GM21786 (cell line): ENCODE data around the gene CLEC2B.

Experiments used
- ATAC-seq: cut with Tn5 transposase; IDR thresholded peaks from one replicate; pipeline ENCODE4 v1.9.1; 2021; ENCODE audit not compliant: unreplicated experiment

CLEC2B gene

DNA sequence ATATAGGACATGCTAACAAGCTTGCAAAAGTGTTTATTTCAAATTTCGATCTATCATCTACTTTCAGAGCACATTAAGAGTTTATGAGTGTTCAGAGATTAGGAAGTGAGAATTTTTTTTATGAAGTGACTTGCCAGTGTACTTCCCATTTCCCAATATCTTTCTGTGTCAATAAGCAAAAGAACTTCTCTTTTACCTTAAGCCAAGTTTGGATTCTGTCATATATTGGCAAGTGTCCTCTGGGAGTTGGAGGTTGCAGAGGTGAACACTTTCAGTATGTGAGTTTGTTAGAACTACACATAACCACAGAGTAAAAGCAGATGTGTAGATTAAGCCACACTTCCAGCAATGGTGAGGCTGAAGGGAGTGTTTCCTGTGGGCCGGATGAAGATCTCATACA, 58.5 kb downstream of the CLEC2B start:
- ATAC-seq = no peak

DNA sequence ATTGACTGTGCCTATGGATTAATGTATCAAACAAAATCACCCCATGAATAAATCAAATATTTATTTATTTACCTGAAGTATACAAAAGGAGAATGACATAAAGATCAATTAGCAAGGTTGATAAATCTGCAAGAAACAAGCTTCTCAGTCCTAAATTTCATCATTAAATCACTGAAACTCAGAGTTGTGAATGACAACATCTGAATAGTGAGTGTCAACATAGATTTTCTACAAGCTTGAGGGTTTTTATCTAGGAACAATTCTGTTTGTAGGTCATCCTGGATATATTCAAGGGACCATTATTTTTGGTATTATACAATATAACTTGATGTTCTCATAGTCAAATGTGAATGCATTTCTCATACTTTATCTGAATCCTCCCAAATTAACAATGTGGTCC, 59.3 kb downstream of the CLEC2B start:
- ATAC-seq = no peak

DNA sequence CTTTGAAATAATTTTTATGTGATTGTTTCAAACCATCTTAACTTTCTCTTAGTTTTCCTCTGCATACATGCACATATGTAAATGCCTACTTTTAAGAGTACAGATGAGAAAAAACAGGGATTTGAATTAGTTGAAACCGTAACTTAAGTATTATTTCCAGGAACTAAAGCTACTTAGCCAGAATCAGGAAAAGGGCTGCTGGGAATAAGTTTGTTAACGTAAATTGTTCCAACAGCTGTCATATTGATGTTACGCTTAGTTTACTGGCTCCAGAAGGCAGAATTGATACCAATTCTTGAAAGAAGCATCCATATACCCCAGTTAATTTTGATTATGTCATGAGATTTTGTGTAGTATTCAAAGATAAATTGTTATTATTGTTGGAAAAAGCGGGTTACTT, 59.8 kb downstream of the CLEC2B start:
- no peak for ATAC-seq

DNA sequence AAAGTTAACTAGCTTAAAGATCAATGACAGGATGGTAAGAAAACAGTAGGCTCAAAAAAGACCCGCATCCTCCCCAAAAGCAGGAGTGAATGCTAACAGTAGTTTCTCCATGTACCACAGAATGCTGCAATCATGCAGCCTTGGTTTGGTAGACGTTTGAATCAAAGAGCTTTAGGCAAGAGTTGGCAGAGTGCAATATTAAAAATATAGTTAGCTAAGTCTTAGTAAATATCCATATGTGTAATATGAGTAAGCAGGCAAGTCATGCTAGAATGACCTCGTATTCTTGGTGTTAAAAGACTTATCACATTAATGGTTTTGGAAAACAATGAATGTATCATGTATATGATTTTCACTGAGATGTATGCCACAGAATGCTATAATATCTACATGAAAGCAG, 60.6 kb downstream of the CLEC2B start:
- ATAC-seq = no peak

DNA sequence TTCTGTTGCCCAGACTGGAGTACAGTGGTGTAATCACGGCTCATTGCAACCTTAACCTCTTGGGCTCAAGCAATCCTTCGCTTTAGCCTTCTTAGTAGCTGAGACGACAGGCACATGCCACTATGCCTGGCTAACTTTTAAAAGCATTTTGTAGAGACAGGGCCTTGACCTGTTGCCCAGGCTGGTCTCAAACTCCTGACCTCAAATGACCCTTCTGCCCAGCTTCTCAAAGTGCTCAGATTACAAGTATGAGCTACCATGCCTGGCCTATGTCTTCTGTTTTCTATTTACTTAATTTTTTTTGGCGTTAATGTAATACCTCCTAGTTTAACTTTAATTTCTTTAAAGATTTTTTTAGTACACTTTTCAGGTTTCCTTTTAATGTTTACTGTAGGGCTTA, 62.4 kb downstream of the CLEC2B start:
- no peak for ATAC-seq

DNA sequence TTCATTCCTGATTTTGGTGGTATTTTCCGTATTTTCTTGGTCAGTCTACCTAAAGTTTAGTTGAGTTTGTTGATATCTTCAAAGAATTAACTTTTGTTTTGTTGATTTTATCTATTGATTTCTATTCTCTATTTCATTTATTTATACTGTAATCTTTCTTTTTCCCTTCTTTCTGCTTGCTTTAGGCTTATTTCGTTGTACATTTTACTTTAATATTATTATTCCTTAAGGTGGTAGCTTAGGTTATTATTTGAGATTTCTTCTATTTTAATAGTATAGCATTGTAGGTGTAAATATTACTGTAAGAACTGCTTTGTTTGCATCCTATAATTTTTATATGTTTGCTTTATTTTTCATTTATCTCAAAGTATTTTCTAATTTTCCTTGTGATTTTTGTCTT, 63.3 kb downstream of the CLEC2B start:
- no peak for ATAC-seq
